Inflammatory macrophage treated with lipopolysaccharide for 4 hours (primary cell): ENCODE measurements around the gene FGF8.

Source experiments
- DNase-seq: peaks from one replicate; pipeline ENCODE4 v3.0.0-alpha.2; 2020

Gene FGF8

GRCh38 chr10:101781984-101782810, 6.3 kb upstream of the FGF8 start:
- no peak for DNase-seq

GRCh38 chr10:101781655-101781983, 5.7 kb upstream of the FGF8 start:
- no peak for DNase-seq

GRCh38 chr10:101780818-101781654, 5.1 kb upstream of the FGF8 start:
- DNase-seq = peak; percentile 51

- DNase-seq = no peak
Measured at GRCh38 chr10:101780187-101780817, 4.4 kb upstream of the FGF8 start.

GRCh38 chr10:101779544-101780186, 3.8 kb upstream of the FGF8 start:
- DNase-seq = peak; percentile 73

GRCh38 chr10:101778781-101779543, 3.0 kb upstream of the FGF8 start:
- DNase-seq = peak; percentile 28

- DNase-seq = no peak
Measured at GRCh38 chr10:101778151-101778780, 2.4 kb upstream of the FGF8 start.

GRCh38 chr10:101777619-101778145, 1.8 kb upstream of the FGF8 start:
- DNase-seq = no peak

GRCh38 chr10:101776161-101776817, 375 bp upstream of the FGF8 start:
- no peak for DNase-seq

GRCh38 chr10:101774589-101775272, 1.2 kb downstream of the FGF8 start:
- no peak for DNase-seq

- DNase-seq = no peak
Measured at GRCh38 chr10:101773923-101774588, 1.9 kb downstream of the FGF8 start.

- DNase-seq = no peak
Measured at GRCh38 chr10:101772895-101773761, 2.8 kb downstream of the FGF8 start.

- DNase-seq = no peak
Measured at GRCh38 chr10:101772017-101772894, 3.7 kb downstream of the FGF8 start.

GRCh38 chr10:101771380-101771779, 4.5 kb downstream of the FGF8 start:
- no peak for DNase-seq

- DNase-seq = no peak
Measured at GRCh38 chr10:101770331-101771215, 5.3 kb downstream of the FGF8 start.

- DNase-seq = no peak
Measured at GRCh38 chr10:101769541-101770180, 6.3 kb downstream of the FGF8 start.
